Neural cell (in vitro differentiated cells): ENCODE measurements around the gene ADARB2. TPM values are rescaled to one million over a fixed set of nuclear protein-coding genes. Genes with fewer than 3 reads are reported as not detected.

Experiments
- H2AFZ ChIP-seq: fragments of 200-600, 300-800 bp; sonication (generic), shearing (Covaris generic); 2 replicates; pipeline ENCODE4 v1.6.0; 2014; ENCODE audit warnings: low read depth, mild to moderate bottlenecking, antibody characterized with exemption, low read length, moderate library complexity
- H3F3A ChIP-seq: fragments of 200-600 bp; shearing (Covaris generic); 2 replicates; pipeline ENCODE4 v1.6.1; 2016; ENCODE audit warnings: mild to moderate bottlenecking, moderate library complexity, mixed read lengths, antibody characterized with exemption, low read length; ENCODE audit not compliant: insufficient read depth, poor library complexity, severe bottlenecking
- H3K27ac ChIP-seq: fragments of 200-600, 300-800 bp; sonication (generic), shearing (Covaris generic); 2 replicates; pipeline ENCODE4 v1.5.1; 2014; ENCODE audit warnings: mild to moderate bottlenecking, low read length, moderate library complexity
- H3K27me3 ChIP-seq: fragments of 300-800, 200-600 bp; sonication (generic), shearing (Covaris generic); 2 replicates; pipeline ENCODE4 v1.6.0; 2014; ENCODE audit warnings: mild to moderate bottlenecking, low read depth, low read length, moderate library complexity; ENCODE audit not compliant: insufficient read depth
- H3K36me3 ChIP-seq: fragments of 300-800, 200-600 bp; sonication (generic), shearing (Covaris generic); 2 replicates; pipeline ENCODE4 v1.5.1; 2014; ENCODE audit warnings: mild to moderate bottlenecking, antibody characterized with exemption, low read length, moderate library complexity; ENCODE audit not compliant: insufficient read depth
- H3K4me2 ChIP-seq: fragments of 300-800, 200-600 bp; sonication (generic), shearing (Covaris generic); 2 replicates; pipeline ENCODE4 v1.6.0; 2014; ENCODE audit warnings: mild to moderate bottlenecking, low read length
- H3K4me3 ChIP-seq: fragments of 300-800, 200-600 bp; sonication (generic), shearing (Covaris generic); 2 replicates; pipeline ENCODE4 v1.5.1; 2014; ENCODE audit warnings: mild to moderate bottlenecking, low read length, moderate library complexity
- H3K79me2 ChIP-seq: fragments of 200-600 bp; shearing (Covaris generic); replicated peaks from 2 replicates; pipeline ENCODE4 v1.6.0; 2014; ENCODE audit warnings: mild to moderate bottlenecking, low read length, moderate library complexity; ENCODE audit not compliant: insufficient read depth
- H3K9ac ChIP-seq: fragments of 300-800, 200-600 bp; sonication (generic), shearing (Covaris generic); 2 replicates; pipeline ENCODE4 v1.6.1; 2016; ENCODE audit warnings: mild to moderate bottlenecking, low read length, mixed read lengths
- H3K9me2 ChIP-seq: fragments of 200-600 bp; shearing (Covaris generic); 2 replicates; pipeline ENCODE4 v1.6.1; 2016; ENCODE audit warnings: mild to moderate bottlenecking, low read length, mixed read lengths; ENCODE audit not compliant: insufficient read depth
- H3K9me3 ChIP-seq: fragments of 200-600, 300-800 bp; sonication (generic), shearing (Covaris generic); 2 replicates; pipeline ENCODE4 v1.6.1; 2016; ENCODE audit warnings: mild to moderate bottlenecking, mixed run types, low read length, moderate library complexity, mixed read lengths
- H4K20me1 ChIP-seq: fragments of 200-600 bp; shearing (Covaris generic); 2 replicates; pipeline ENCODE4 v1.6.1; 2016; ENCODE audit warnings: mild to moderate bottlenecking, mixed run types; ENCODE audit not compliant: insufficient read depth
- EP300 ChIP-seq: fragments of 450-650 bp; conservative IDR thresholded peaks from 2 replicates; pipeline ENCODE4 v1.6.1; 2014; ENCODE audit warnings: antibody characterized with exemption, mild to moderate bottlenecking, moderate library complexity; ENCODE audit not compliant: poor library complexity, severe bottlenecking
- EZH2 ChIP-seq: fragments of 200-600, 300-800 bp; shearing (Covaris generic), sonication (generic); IDR thresholded peaks from 2 replicates; pipeline ENCODE4 v1.6.1; 2014; ENCODE audit warnings: antibody characterized with exemption, low read length, borderline replicate concordance, mild to moderate bottlenecking; ENCODE audit not compliant: insufficient read depth, poor library complexity, severe bottlenecking
- MXI1 ChIP-seq: fragments of 450-650 bp; conservative IDR thresholded peaks from 2 replicates; pipeline ENCODE4 v1.6.1; 2014; ENCODE audit warnings: antibody characterized with exemption, mild to moderate bottlenecking; ENCODE audit not compliant: poor library complexity, severe bottlenecking
- POLR2AphosphoS5 ChIP-seq: IDR thresholded peaks from 2 replicates; pipeline ENCODE4 v1.6.1; 2012
- RAD21 ChIP-seq: fragments of 450-650 bp; conservative IDR thresholded peaks from 2 replicates; pipeline ENCODE4 v1.6.1; 2014; ENCODE audit warnings: antibody characterized with exemption, mild to moderate bottlenecking, moderate library complexity
- SMC3 ChIP-seq: fragments of 450-650 bp; conservative IDR thresholded peaks from 2 replicates; pipeline ENCODE4 v1.6.1; 2014; ENCODE audit warnings: antibody characterized with exemption, mild to moderate bottlenecking, moderate library complexity; ENCODE audit not compliant: poor library complexity
- TAF1 ChIP-seq: IDR thresholded peaks from 2 replicates; pipeline ENCODE4 v1.6.1; 2012; ENCODE audit warnings: low read depth
- polyA plus RNA-seq: library from polyadenylated mRNA; depleted of rRNA; stranded (reverse); fragments of >200 nt; gene quantifications from 2 replicates; pipeline ENCODE4 v1.2.3, GENCODE V29; 2014
- TF ChIP-seq, protein P1 (sequence below): IDR thresholded peaks from 2 replicates; pipeline ENCODE4 v1.6.1; 2012; ENCODE audit warnings: borderline replicate concordance
- TF ChIP-seq, protein P2 (sequence below): fragments of 450-650 bp; IDR thresholded peaks from 2 replicates; pipeline ENCODE4 v1.5.1; 2014; ENCODE audit warnings: antibody characterized with exemption, mild to moderate bottlenecking, moderate library complexity; ENCODE audit not compliant: poor library complexity, severe bottlenecking

ADARB2 gene
- polyA plus RNA-seq, 1 donor from 2014 or later = 3.6 TPM

DNA sequence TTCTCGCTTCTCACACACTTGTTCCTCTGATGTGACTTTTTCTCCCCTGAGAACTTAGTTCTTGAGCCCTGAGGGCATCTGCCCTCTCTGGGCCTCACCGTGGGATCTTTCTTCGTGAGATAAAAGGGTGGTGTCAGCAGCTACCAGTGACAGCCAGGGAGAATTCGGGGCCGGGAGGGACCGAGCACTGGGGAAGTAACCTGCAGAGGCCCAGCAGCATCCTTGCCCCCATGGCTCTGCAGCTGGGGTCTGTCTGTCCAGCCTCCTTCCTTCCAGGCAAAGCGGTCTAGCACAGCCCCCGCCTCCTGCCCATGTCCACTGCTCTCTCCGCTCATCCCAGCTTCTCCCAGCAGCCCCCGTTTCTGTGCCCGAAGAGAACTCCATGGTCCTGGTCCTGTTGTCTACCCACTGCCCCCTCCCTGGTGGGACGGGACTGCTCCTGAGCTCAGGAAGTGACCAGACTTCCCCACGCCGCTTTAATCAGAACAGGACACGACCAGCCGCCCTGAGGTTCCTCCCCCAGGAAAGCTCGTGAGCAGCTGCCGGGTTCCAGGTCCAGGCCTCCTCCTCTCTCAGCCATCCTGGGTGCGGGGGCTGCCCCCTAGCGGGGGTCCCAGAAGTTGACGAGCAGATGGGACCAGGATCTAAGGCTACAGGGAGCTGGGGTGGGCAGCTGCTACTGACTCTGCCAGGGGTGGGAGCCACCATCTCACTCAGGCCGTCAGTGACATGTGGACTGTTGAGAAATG lies 493.7 kb downstream of the ADARB2 start:
- no peak overlapping the region for H3K27ac ChIP-seq
- TF ChIP-seq EZH2 (no peak), MXI1 (no peak), SMC3 (no peak), EP300 (no peak), RAD21 (no peak), TAF1 (no peak), POLR2AphosphoS5 (no peak)
- TF ChIP-seq, protein P1, sequence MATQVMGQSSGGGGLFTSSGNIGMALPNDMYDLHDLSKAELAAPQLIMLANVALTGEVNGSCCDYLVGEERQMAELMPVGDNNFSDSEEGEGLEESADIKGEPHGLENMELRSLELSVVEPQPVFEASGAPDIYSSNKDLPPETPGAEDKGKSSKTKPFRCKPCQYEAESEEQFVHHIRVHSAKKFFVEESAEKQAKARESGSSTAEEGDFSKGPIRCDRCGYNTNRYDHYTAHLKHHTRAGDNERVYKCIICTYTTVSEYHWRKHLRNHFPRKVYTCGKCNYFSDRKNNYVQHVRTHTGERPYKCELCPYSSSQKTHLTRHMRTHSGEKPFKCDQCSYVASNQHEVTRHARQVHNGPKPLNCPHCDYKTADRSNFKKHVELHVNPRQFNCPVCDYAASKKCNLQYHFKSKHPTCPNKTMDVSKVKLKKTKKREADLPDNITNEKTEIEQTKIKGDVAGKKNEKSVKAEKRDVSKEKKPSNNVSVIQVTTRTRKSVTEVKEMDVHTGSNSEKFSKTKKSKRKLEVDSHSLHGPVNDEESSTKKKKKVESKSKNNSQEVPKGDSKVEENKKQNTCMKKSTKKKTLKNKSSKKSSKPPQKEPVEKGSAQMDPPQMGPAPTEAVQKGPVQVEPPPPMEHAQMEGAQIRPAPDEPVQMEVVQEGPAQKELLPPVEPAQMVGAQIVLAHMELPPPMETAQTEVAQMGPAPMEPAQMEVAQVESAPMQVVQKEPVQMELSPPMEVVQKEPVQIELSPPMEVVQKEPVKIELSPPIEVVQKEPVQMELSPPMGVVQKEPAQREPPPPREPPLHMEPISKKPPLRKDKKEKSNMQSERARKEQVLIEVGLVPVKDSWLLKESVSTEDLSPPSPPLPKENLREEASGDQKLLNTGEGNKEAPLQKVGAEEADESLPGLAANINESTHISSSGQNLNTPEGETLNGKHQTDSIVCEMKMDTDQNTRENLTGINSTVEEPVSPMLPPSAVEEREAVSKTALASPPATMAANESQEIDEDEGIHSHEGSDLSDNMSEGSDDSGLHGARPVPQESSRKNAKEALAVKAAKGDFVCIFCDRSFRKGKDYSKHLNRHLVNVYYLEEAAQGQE = no peak
- TF ChIP-seq, protein P2, sequence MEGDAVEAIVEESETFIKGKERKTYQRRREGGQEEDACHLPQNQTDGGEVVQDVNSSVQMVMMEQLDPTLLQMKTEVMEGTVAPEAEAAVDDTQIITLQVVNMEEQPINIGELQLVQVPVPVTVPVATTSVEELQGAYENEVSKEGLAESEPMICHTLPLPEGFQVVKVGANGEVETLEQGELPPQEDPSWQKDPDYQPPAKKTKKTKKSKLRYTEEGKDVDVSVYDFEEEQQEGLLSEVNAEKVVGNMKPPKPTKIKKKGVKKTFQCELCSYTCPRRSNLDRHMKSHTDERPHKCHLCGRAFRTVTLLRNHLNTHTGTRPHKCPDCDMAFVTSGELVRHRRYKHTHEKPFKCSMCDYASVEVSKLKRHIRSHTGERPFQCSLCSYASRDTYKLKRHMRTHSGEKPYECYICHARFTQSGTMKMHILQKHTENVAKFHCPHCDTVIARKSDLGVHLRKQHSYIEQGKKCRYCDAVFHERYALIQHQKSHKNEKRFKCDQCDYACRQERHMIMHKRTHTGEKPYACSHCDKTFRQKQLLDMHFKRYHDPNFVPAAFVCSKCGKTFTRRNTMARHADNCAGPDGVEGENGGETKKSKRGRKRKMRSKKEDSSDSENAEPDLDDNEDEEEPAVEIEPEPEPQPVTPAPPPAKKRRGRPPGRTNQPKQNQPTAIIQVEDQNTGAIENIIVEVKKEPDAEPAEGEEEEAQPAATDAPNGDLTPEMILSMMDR = no peak

DNA sequence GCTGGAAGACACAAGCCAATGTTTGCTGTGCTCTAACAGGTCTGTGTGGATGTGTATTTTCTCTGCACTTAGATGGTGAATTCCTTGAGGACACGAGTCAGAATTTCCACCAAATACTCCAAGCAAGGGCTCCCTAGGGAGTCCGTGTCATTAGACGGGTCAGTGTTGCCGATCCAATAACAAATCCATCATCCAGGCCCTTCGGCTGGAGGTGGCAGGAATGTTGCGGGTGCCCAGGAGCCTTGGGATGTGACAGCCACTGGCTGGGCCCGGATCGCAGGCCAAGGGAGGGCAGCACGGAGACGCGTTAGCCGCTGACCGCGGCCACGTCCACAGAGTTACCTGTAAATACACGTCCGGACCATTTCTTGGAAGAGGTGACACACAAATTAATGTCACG lies 494.4 kb downstream of the ADARB2 start:
- H3K36me3 ChIP-seq = no peaks in the 10 kb centered on the region
- no peaks in the 10 kb centered on the region for H3K9me2 ChIP-seq
- H2AFZ ChIP-seq = no peak overlapping the region
- TF ChIP-seq, protein P2 = no peak
- TF ChIP-seq, protein P1 = no peak
- no peak for TF ChIP-seq EP300
- TF ChIP-seq EZH2 = no peak
- no peak for TF ChIP-seq TAF1
- no peak for TF ChIP-seq SMC3
- TF ChIP-seq RAD21 = no peak
- no peak for TF ChIP-seq MXI1
- TF ChIP-seq POLR2AphosphoS5 = no peak
- no peaks in the 10 kb centered on the region for H3K9me3 ChIP-seq
- H3K27me3 ChIP-seq = peaks cover 5% of the 10 kb centered on the region
- H3K79me2 ChIP-seq = no peaks in the 10 kb centered on the region
- H3K27ac ChIP-seq = no peak overlapping the region
- no peak overlapping the region for H3K9ac ChIP-seq
- H4K20me1 ChIP-seq = no peaks in the 10 kb centered on the region
- no peak overlapping the region for H3K4me3 ChIP-seq
- H3F3A ChIP-seq = no peaks in the 10 kb centered on the region
- no peak overlapping the region for H3K4me2 ChIP-seq

More for the DNA sequence above, 493.7 kb downstream of the ADARB2 start:
- Histone ChIP-seq H3K27me3 (peaks cover 5% of the 10 kb centered on the region), H3K79me2 (no peaks in the 10 kb centered on the region), H3K9me2 (no peaks in the 10 kb centered on the region), H3K36me3 (no peaks in the 10 kb centered on the region), H3K9me3 (no peaks in the 10 kb centered on the region), H3K4me2 (no peak overlapping the region), H4K20me1 (no peaks in the 10 kb centered on the region), H3K4me3 (no peak overlapping the region), H3F3A (no peaks in the 10 kb centered on the region), H3K9ac (no peak overlapping the region), H2AFZ (no peak overlapping the region)
